Effector memory CD4-positive, alpha-beta T cell (primary cell): ENCODE data around the gene DNAH10.

Source experiments
- DNase-seq, 3 donors: peaks; one replicate each; pipeline ENCODE4 v3.0.0-alpha.2; 2020
- H3K27ac ChIP-seq: 2 replicates; pipeline ENCODE4 v1.7.0; 2013; ENCODE audit warnings: mild to moderate bottlenecking, low read length, moderate library complexity; ENCODE audit not compliant: insufficient read depth, poor library complexity, severe bottlenecking
- H3K27me3 ChIP-seq: replicated peaks from 2 replicates; pipeline ENCODE4 v1.7.0; 2013; ENCODE audit warnings: mild to moderate bottlenecking, low read length; ENCODE audit not compliant: insufficient read depth, control insufficient read depth, poor library complexity, severe bottlenecking
- H3K36me3 ChIP-seq: 2 replicates; pipeline ENCODE4 v1.7.0; 2013; ENCODE audit warnings: mild to moderate bottlenecking, low read length, moderate library complexity; ENCODE audit not compliant: control insufficient read depth, insufficient read depth
- H3K4me1 ChIP-seq: 2 replicates; pipeline ENCODE4 v1.7.0; 2013; ENCODE audit warnings: low read length, mild to moderate bottlenecking; ENCODE audit not compliant: control insufficient read depth, insufficient read depth, poor library complexity, severe bottlenecking
- H3K4me3 ChIP-seq: 2 replicates; pipeline ENCODE4 v1.7.0; 2013; ENCODE audit warnings: low read length, low read depth, mild to moderate bottlenecking; ENCODE audit not compliant: insufficient read depth, poor library complexity, severe bottlenecking
- H3K9me3 ChIP-seq: 2 replicates; pipeline ENCODE4 v1.7.0; 2013; ENCODE audit warnings: mild to moderate bottlenecking, low read length, moderate library complexity; ENCODE audit not compliant: control insufficient read depth

The DNAH10 gene

GRCh38 chr12:123896767-123897166, 134.7 kb downstream of the DNAH10 start:
- Histone ChIP-seq H3K4me1 (no peaks in the 10 kb centered on the region), H3K9me3 (no peaks in the 10 kb centered on the region), H3K27ac (no peak overlapping the region), H3K27me3 (no peaks in the 10 kb centered on the region), H3K36me3 (no peaks in the 10 kb centered on the region), H3K4me3 (no peak overlapping the region)
- DNase-seq: no peak

- H3K4me1 ChIP-seq: no peaks in the 10 kb centered on the region
- no peaks in the 10 kb centered on the region for H3K36me3 ChIP-seq
- no peak for DNase-seq
- H3K27ac ChIP-seq: no peak overlapping the region
- no peaks in the 10 kb centered on the region for H3K9me3 ChIP-seq
- H3K4me3 ChIP-seq: no peak overlapping the region
- H3K27me3 ChIP-seq: no peaks in the 10 kb centered on the region
Measured at GRCh38 chr12:123897221-123897620, 135.1 kb downstream of the DNAH10 start.

GRCh38 chr12:123898673-123899072, 136.6 kb downstream of the DNAH10 start:
- DNase-seq: no peak
- H3K9me3 ChIP-seq: no peaks in the 10 kb centered on the region

GRCh38 chr12:123899368-123899767, 137.3 kb downstream of the DNAH10 start:
- Histone ChIP-seq H3K4me3 (no peak overlapping the region), H3K27ac (no peak overlapping the region), H3K9me3 (no peaks in the 10 kb centered on the region), H3K27me3 (no peaks in the 10 kb centered on the region), H3K36me3 (no peaks in the 10 kb centered on the region), H3K4me1 (no peaks in the 10 kb centered on the region)
- DNase-seq: no peak

More at GRCh38 chr12:123898673-123899072, 136.6 kb downstream of the DNAH10 start:
- Histone ChIP-seq H3K4me1 (no peaks in the 10 kb centered on the region), H3K27ac (no peak overlapping the region), H3K4me3 (no peak overlapping the region), H3K27me3 (no peaks in the 10 kb centered on the region), H3K36me3 (no peaks in the 10 kb centered on the region)

GRCh38 chr12:123900871-123901376, 138.8 kb downstream of the DNAH10 start:
- H3K4me3 ChIP-seq: no peak overlapping the region
- H3K36me3 ChIP-seq: no peaks in the 10 kb centered on the region
- H3K27ac ChIP-seq: no peak overlapping the region
- no peak for DNase-seq
- H3K4me1 ChIP-seq: no peaks in the 10 kb centered on the region
- no peaks in the 10 kb centered on the region for H3K27me3 ChIP-seq
- H3K9me3 ChIP-seq: no peaks in the 10 kb centered on the region

GRCh38 chr12:123902821-123903220, 140.7 kb downstream of the DNAH10 start:
- Histone ChIP-seq H3K9me3 (no peaks in the 10 kb centered on the region), H3K36me3 (no peaks in the 10 kb centered on the region), H3K27ac (no peak overlapping the region), H3K27me3 (no peaks in the 10 kb centered on the region), H3K4me3 (no peak overlapping the region), H3K4me1 (no peaks in the 10 kb centered on the region)
- DNase-seq: no peak

- H3K9me3 ChIP-seq: no peaks in the 10 kb centered on the region
- H3K27ac ChIP-seq: no peak overlapping the region
- H3K27me3 ChIP-seq: no peaks in the 10 kb centered on the region
- no peaks in the 10 kb centered on the region for H3K36me3 ChIP-seq
- H3K4me3 ChIP-seq: no peak overlapping the region
- DNase-seq: no peak
- H3K4me1 ChIP-seq: no peaks in the 10 kb centered on the region
Measured at GRCh38 chr12:123903301-123904065, 141.4 kb downstream of the DNAH10 start.

- no peaks in the 10 kb centered on the region for H3K4me1 ChIP-seq
- no peak overlapping the region for H3K4me3 ChIP-seq
- H3K9me3 ChIP-seq: no peaks in the 10 kb centered on the region
- H3K27me3 ChIP-seq: no peaks in the 10 kb centered on the region
- peak; percentile 25 to 51 (median 27) for DNase-seq
- no peak overlapping the region for H3K27ac ChIP-seq
- no peaks in the 10 kb centered on the region for H3K36me3 ChIP-seq
Measured at GRCh38 chr12:123905319-123905925, 143.3 kb downstream of the DNAH10 start.

GRCh38 chr12:123906711-123907420, 144.8 kb downstream of the DNAH10 start:
- Histone ChIP-seq H3K4me3 (no peak overlapping the region), H3K27me3 (no peaks in the 10 kb centered on the region), H3K27ac (no peak overlapping the region), H3K4me1 (no peaks in the 10 kb centered on the region), H3K36me3 (no peaks in the 10 kb centered on the region), H3K9me3 (no peaks in the 10 kb centered on the region)
- DNase-seq: no peak
